ENCODE results near the gene ALDOB. TPM values are rescaled to one million over a fixed set of nuclear protein-coding genes. Genes with fewer than 3 reads are reported as not detected.

Gene ALDOB
- total RNA-seq, 1 experiment from 2014 or later = 1.2 TPM

- POLR2A ChIA-PET = no interaction called here
Measured at GRCh38 chr9:101484046-101484445, 48.5 kb upstream of the ALDOB start.

GRCh38 chr9:101481261-101481660 lies 45.7 kb upstream of the ALDOB start:
- ChIA-PET CTCF (no interaction called here), POLR2A (interaction anchor here (1.0 kb wide), 1 partner anchor 83 kb away, joined by 3 read pairs; the partner anchor contains the start of genes MRPL50 and ZNF189), RAD21 (ENCODE audit: low non-redundant PET in 1 of 2, low total read pairs in 2 of 2, uncharacterized antibody in 2 of 2, unreplicated experiment in 2 of 2) (no interaction called here)
- Histone ChIP-seq H3K9me3 (ENCODE audit: control insufficient read depth in 1 of 2, insufficient read depth in 1 of 2, low read depth in 1 of 2, low read length in 2 of 2) (no peaks in the 10 kb centered on the region), H3K9me2 (ENCODE audit: insufficient read depth) (no peaks in the 10 kb centered on the region), H3K4me3 (replicated peaks in 1 of 2; ENCODE audit: low read depth in 1 of 2, low read length in 2 of 2) (no peak overlapping the region), H3K9ac (ENCODE audit: low read length) (no peak overlapping the region), H3K36me3 (ENCODE audit: control insufficient read depth in 1 of 2, insufficient read depth in 2 of 2, low read length in 2 of 2) (no peaks in the 10 kb centered on the region), H3K79me2 (ENCODE audit: insufficient read depth, low read length) (peaks cover 42% of the 10 kb centered on the region), H3K4me1 (ENCODE audit: control insufficient read depth in 1 of 2, insufficient read depth in 2 of 2, low read length in 2 of 2) (peaks cover 2 to 27% of the 10 kb centered on the region in 2 experiments; a peak in 3 of 4 replicates), H3K27ac (ENCODE audit: low read depth, low read length) (no peak overlapping the region), H3K4me2 (ENCODE audit: low read length) (no peak overlapping the region), H4K20me1 (ENCODE audit: insufficient read depth) (no peaks in the 10 kb centered on the region), H3K27me3 (ENCODE audit: insufficient read depth, low read length) (no peaks in the 10 kb centered on the region), H2AFZ (ENCODE audit: low read depth, low read length, poor library complexity, severe bottlenecking) (no peak overlapping the region)
- no TSS peak for BruUV-seq (replicated peaks)
- no peak for TF ChIP-seq ATF3 (IDR thresholded peaks at IDR 0.05)
- TF ChIP-seq TCF7L2 (IDR thresholded peaks at IDR 0.05; ENCODE audit: borderline replicate concordance, extremely low read depth, insufficient read depth, insufficient read length) = no peak
- TF ChIP-seq ELF1 (IDR thresholded peaks at IDR 0.05; ENCODE audit: borderline replicate concordance, low read depth) = no peak
- no peak for TF ChIP-seq EGR1 (IDR thresholded peaks at IDR 0.05; ENCODE audit: low read depth)
- TF ChIP-seq EZH2phosphoT487 (IDR thresholded peaks at IDR 0.05; ENCODE audit: borderline replicate concordance) = no peak
- TF ChIP-seq SRF (IDR thresholded peaks at IDR 0.05; ENCODE audit: low read depth) = no peak
- TF ChIP-seq JUND (IDR thresholded peaks at IDR 0.05) = no peak
- no peak for TF ChIP-seq RAD21 (IDR thresholded peaks at IDR 0.05; ENCODE audit: low read depth)
- TF ChIP-seq CBX3 (IDR thresholded peaks at IDR 0.05; ENCODE audit: low read depth) = no peak
- no peak for TF ChIP-seq MAX (IDR thresholded peaks at IDR 0.05)
- no peak for TF ChIP-seq EZH2 (IDR thresholded peaks at IDR 0.05)
- no peak for DNase-seq (ENCODE audit: low read depth, low spot score)
- no peak for ATAC-seq
- intact Hi-C loops (cut with micrococcal nuclease) = no loop called here

More at GRCh38 chr9:101484046-101484445, 48.5 kb upstream of the ALDOB start:
- RAD21 ChIA-PET (ENCODE audit: low non-redundant PET in 1 of 2, low total read pairs in 2 of 2, uncharacterized antibody in 2 of 2, unreplicated experiment in 2 of 2) = no interaction called here
- H3K79me2 ChIP-seq (ENCODE audit: insufficient read depth, low read length) = peaks cover 32% of the 10 kb centered on the region
- no peak overlapping the region for H3K27ac ChIP-seq (ENCODE audit: low read depth, low read length)
- DNase-seq (ENCODE audit: low read depth, low spot score) (no peak), ATAC-seq (no peak)
- H3K9me3 ChIP-seq (ENCODE audit: control insufficient read depth in 1 of 2, insufficient read depth in 1 of 2, low read depth in 1 of 2, low read length in 2 of 2) = no peaks in the 10 kb centered on the region
- no peak overlapping the region for H2AFZ ChIP-seq (ENCODE audit: low read depth, low read length, poor library complexity, severe bottlenecking)
- no peaks in the 10 kb centered on the region for H3K36me3 ChIP-seq (ENCODE audit: control insufficient read depth in 1 of 2, insufficient read depth in 2 of 2, low read length in 2 of 2)
- H3K4me1 ChIP-seq (ENCODE audit: control insufficient read depth in 1 of 2, insufficient read depth in 2 of 2, low read length in 2 of 2) = peaks cover 10 to 37% of the 10 kb centered on the region in 2 experiments; a peak in 3 of 4 replicates
- H3K9ac ChIP-seq (ENCODE audit: low read length) = no peak overlapping the region
- no peaks in the 10 kb centered on the region for H3K27me3 ChIP-seq (ENCODE audit: insufficient read depth, low read length)
- H4K20me1 ChIP-seq (ENCODE audit: insufficient read depth) = no peaks in the 10 kb centered on the region
- CTCF ChIA-PET = no interaction called here
- no peaks in the 10 kb centered on the region for H3K9me2 ChIP-seq (ENCODE audit: insufficient read depth)
- no TSS peak for BruUV-seq (replicated peaks)
- intact Hi-C loops (cut with micrococcal nuclease) = no loop called here
- H3K4me3 ChIP-seq (replicated peaks in 1 of 2; ENCODE audit: low read depth in 1 of 2, low read length in 2 of 2) = no peak overlapping the region
- no peak overlapping the region for H3K4me2 ChIP-seq (ENCODE audit: low read length)
- no peak for TF ChIP-seq TCF7L2 (IDR thresholded peaks at IDR 0.05; ENCODE audit: borderline replicate concordance, extremely low read depth, insufficient read depth, insufficient read length)
